Esophagus squamous epithelium (tissue), 5 donors: ENCODE results near the gene LY6G6D. TPM values are rescaled to one million over a fixed set of nuclear protein-coding genes. Genes with fewer than 3 reads are reported as not detected.

Experiments used
- DNase-seq: peaks from one replicate; lab custom pipeline; 2025; lab: John Stamatoyannopoulos, UW
- H3K27ac ChIP-seq, 4 donors: fragments of 200-600 bp; sonication (generic); one replicate each; pipeline ENCODE4 v1.5.1; 2016 to 2019; ENCODE audit warnings: mild to moderate bottlenecking in 1 of 4
- H3K27me3 ChIP-seq, 4 donors: fragments of 200-600 bp; sonication (generic); 1 replicate in 3 of 4; 2 replicates in 1 of 4; pipeline versions ENCODE4 v1.5.1 to v1.6.0; 2017 to 2021; ENCODE audit warnings: antibody characterized with exemption in 1 of 4
- H3K36me3 ChIP-seq, 3 donors: fragments of 200-600 bp; sonication (generic); one replicate each; pipeline ENCODE4 v1.5.1; 2016 to 2019
- H3K4me1 ChIP-seq, 3 donors: fragments of 200-600 bp; sonication (generic); one replicate each; pipeline ENCODE4 v1.5.1; 2017 to 2019
- H3K4me3 ChIP-seq, 4 donors: fragments of 200-600 bp; sonication (generic); 1 replicate in 3 of 4; 2 replicates in 1 of 4; pipeline ENCODE4 v1.5.1; 2016 to 2019; ENCODE audit warnings: mild to moderate bottlenecking in 2 of 4, moderate library complexity in 1 of 4
- H3K9me3 ChIP-seq, 3 donors: fragments of 200-600 bp; sonication (generic); one replicate each; pipeline ENCODE4 v1.5.1; 2016 to 2019
- POLR2A ChIP-seq, 4 donors: fragments of 450-650 bp; IDR thresholded peaks; one replicate each; pipeline ENCODE4 v1.6.1; 2017; ENCODE audit warnings: antibody characterized with exemption in 4 of 4, mild to moderate bottlenecking in 4 of 4, moderate library complexity in 3 of 4
- WGBS, 2 donors: methylation state at CpG; one replicate each; pipeline ENCODE4 v1.1.5; 2018; 5-methylcytosine and 5-hydroxymethylcytosine counted together
- intact Hi-C: fragments of 100-400 bp; cut with DNase I; formaldehyde crosslinking; loops from one replicate; pipeline ENCODE4 v1.15.0; 2022
- total RNA-seq, 4 donors: library from RNA; depleted of rRNA; stranded (reverse); fragments of >200 nt; gene quantifications; one replicate each; pipeline ENCODE4 v1.1.0, GENCODE V29; 2016
- TF ChIP-seq, protein P1 (sequence below), 6 experiments: fragments of 450-650 bp in 4 of 6; fragments of 200-600 bp in 2 of 6; sonication (generic) in 2 of 6; IDR thresholded peaks; one replicate each; pipeline ENCODE4 v1.5.1; 2016 to 2019; ENCODE audit warnings: antibody characterized with exemption in 6 of 6, mild to moderate bottlenecking in 4 of 6, moderate library complexity in 4 of 6
- donor health status: DM: yes; HTN: yes; CAD: no.

The LY6G6D gene
- total RNA-seq, 4 donors from 2014 or later, result not detected

DNA sequence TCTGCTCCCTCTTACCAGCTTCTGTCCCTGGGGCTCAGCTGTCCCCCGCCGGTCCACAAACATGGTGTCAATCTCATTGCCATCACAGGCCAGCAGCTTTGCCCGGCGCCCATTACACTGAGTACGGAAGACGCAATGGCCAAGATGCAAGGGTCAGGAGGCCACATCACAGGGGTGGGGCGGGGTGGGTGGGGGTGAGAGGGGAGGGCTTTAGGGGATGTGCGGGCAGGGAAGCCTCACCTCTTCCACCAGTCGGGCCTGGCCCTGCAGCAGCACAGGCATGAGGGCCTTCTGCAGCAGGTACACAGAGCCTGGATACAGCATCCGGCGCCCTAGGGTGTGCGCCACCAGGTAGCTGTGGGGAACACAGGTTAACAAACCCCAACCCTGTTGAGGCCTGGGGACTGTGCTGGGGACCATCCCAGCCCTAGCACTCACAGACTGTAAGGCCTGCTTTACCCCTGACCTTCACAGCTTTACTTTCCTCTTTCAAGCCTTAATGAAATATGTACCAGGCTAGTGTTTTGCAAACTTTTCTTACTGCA lies 23.5 kb upstream of the LY6G6D start:
- Histone ChIP-seq H3K4me3 (no peak overlapping the region), H3K27me3 (no peaks in the 10 kb centered on the region), H3K4me1 (no peaks in the 10 kb centered on the region), H3K9me3 (no peaks in the 10 kb centered on the region), H3K36me3 (peaks cover 35 to 100% (median 74%) of the 10 kb centered on the region in 3 donors), H3K27ac (no peak overlapping the region)
- 94 to 100% methylated on average over 1 to 3 of the region's 12 CpGs for WGBS, 2 donors
- intact Hi-C loops, result no loop called here
- TF ChIP-seq, protein P1, sequence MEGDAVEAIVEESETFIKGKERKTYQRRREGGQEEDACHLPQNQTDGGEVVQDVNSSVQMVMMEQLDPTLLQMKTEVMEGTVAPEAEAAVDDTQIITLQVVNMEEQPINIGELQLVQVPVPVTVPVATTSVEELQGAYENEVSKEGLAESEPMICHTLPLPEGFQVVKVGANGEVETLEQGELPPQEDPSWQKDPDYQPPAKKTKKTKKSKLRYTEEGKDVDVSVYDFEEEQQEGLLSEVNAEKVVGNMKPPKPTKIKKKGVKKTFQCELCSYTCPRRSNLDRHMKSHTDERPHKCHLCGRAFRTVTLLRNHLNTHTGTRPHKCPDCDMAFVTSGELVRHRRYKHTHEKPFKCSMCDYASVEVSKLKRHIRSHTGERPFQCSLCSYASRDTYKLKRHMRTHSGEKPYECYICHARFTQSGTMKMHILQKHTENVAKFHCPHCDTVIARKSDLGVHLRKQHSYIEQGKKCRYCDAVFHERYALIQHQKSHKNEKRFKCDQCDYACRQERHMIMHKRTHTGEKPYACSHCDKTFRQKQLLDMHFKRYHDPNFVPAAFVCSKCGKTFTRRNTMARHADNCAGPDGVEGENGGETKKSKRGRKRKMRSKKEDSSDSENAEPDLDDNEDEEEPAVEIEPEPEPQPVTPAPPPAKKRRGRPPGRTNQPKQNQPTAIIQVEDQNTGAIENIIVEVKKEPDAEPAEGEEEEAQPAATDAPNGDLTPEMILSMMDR (IDR thresholded peaks at IDR 0.05), result no peak
- TF ChIP-seq POLR2A (IDR thresholded peaks at IDR 0.05), result no peak
- DNase-seq, result no peak

DNA sequence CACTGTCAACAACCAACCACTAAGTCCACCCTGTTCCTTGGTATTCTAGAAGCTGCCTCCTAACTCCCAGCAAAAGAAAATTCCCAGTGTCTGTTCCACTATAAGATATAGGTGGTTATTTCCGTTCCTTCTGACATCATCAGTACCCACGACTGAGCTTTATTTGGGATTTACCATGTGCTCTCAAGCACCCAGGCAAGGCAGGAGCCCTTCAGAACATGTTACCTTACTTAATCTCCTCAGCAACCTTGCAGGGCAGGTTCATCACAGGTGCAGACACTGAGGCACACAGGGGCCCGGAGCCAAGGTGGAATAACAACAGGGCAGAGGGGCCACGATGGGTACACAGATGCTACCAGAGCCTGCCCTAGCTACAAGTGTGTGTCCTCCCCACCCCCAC lies 22.8 kb upstream of the LY6G6D start:
- no peaks in the 10 kb centered on the region for H3K9me3 ChIP-seq
- TF ChIP-seq, protein P1 (IDR thresholded peaks at IDR 0.05), result no peak
- no peak for TF ChIP-seq POLR2A (IDR thresholded peaks at IDR 0.05)
- WGBS, 2 donors, result 69 to 75% methylated on average over 2 to 3 of the region's 4 CpGs
- no peak for DNase-seq
- intact Hi-C loops, result no loop called here
- peaks cover 35 to 100% (median 73%) of the 10 kb centered on the region in 3 donors for H3K36me3 ChIP-seq
- H3K27me3 ChIP-seq, result no peaks in the 10 kb centered on the region
- no peak overlapping the region for H3K4me3 ChIP-seq
- no peak overlapping the region for H3K27ac ChIP-seq
- H3K4me1 ChIP-seq, result no peaks in the 10 kb centered on the region

DNA sequence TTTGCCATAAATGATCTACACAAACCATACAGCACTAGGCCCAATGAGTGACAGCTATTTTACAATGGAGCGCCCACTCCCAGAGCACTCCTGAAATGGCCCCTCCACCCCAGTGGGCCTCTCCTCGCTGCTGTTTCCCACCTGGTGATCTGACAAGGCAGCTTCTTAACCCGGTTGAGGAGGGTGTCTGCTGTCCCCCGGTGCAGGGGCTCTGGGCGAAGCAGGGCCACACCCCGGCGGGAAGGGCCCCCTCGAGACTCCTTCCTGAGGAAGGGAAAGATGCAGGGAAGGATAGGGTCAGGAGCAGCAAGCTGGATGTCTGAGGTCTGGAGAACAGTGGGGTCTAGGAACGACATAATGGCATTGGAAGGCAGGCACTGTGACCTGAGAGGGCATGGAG lies 22.3 kb upstream of the LY6G6D start:
- 86 to 88% methylated on average over 2 to 9 of the region's 9 CpGs for whole genome bisulfite sequencing, 2 donors
- intact Hi-C loops, result no loop called here
- DNase-seq, result no peak
- Histone ChIP-seq H3K27ac (no peak overlapping the region), H3K36me3 (peaks cover 34 to 100% (median 68%) of the 10 kb centered on the region in 3 donors), H3K4me3 (no peak overlapping the region), H3K9me3 (no peaks in the 10 kb centered on the region), H3K4me1 (peaks cover 0 to 4% (median 0%) of the 10 kb centered on the region in 3 donors), H3K27me3 (no peaks in the 10 kb centered on the region)
- TF ChIP-seq POLR2A (IDR thresholded peaks at IDR 0.05), result no peak
- TF ChIP-seq, protein P1 (IDR thresholded peaks at IDR 0.05), result no peak

DNA sequence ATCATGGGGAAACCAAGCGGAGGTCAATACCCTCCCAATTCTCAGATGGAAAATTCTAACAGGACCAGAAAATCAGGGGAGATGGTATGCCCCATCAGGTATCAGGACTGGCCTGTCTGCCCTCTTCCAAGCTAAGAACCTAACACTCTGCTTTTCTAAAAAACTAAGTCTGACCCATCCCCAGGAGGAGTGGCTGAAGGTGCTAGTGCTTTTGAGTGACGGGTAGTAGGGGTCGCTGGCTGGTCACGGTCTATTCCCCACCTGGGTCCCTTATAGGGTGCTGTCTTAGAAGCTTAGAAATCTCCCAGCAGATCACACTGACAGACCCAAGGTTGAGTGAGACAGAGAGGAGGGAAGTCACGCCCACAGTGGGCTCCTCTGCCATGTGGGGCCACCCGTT lies 21.6 kb upstream of the LY6G6D start:
- no peaks in the 10 kb centered on the region for H3K9me3 ChIP-seq
- TF ChIP-seq POLR2A (IDR thresholded peaks at IDR 0.05), result no peak
- TF ChIP-seq, protein P1 (IDR thresholded peaks at IDR 0.05), result no peak
- peaks cover 27 to 99% (median 63%) of the 10 kb centered on the region in 3 donors for H3K36me3 ChIP-seq
- no peak overlapping the region for H3K27ac ChIP-seq
- no peaks in the 10 kb centered on the region for H3K27me3 ChIP-seq
- peaks cover 0 to 8% (median 0%) of the 10 kb centered on the region in 3 donors for H3K4me1 ChIP-seq
- intact Hi-C loops, result no loop called here
- DNase-seq, result no peak
- no peak overlapping the region for H3K4me3 ChIP-seq
- 91 to 100% methylated on average over 4 to 6 of the region's 6 CpGs for WGBS, 2 donors

DNA sequence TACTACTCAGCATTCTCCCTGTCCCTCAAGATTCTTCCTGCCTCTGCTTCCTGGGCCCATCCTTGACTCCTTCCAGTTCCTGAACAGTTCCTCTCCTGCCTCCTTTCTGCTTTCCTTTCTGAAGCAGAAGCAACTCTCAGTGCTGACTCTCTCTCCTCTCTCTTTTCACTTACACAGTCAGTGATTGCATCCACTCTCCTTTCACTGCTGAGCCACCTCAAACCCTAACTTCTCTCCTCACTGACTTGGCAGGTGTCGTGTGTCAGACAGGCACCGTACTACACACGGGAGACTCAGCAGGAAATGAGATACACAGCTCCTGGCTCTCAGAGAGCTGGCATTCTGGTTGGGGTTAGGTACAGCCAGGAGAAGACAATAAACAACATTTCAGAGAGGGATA lies 17.6 kb upstream of the LY6G6D start:
- H3K27me3 ChIP-seq, result no peaks in the 10 kb centered on the region
- H3K9me3 ChIP-seq, result no peaks in the 10 kb centered on the region
- H3K27ac ChIP-seq, result no peak overlapping the region
- H3K4me1 ChIP-seq, result peaks cover 14 to 39% (median 17%) of the 10 kb centered on the region in 3 donors
- H3K36me3 ChIP-seq, result peaks cover 9 to 87% (median 39%) of the 10 kb centered on the region in 3 donors
- WGBS, 2 donors, result 12 to 49% methylated on average over 3 of the region's 3 CpGs
- DNase-seq, result no peak
- H3K4me3 ChIP-seq, result no peak overlapping the region
- TF ChIP-seq, protein P1 (IDR thresholded peaks at IDR 0.05), result no peak
- no peak for TF ChIP-seq POLR2A (IDR thresholded peaks at IDR 0.05)
- intact Hi-C loops, result no loop called here
